Ammon's horn (tissue), 1 donor: ENCODE data around the gene AIFM1.

Source experiments
- DNase-seq: peaks from one replicate; pipeline ENCODE4 v3.0.0-alpha.2; 2016; ENCODE audit warnings: low spot score

Gene AIFM1

GRCh38 chrX:130170752-130171445, 5.3 kb upstream of the AIFM1 start:
- peak; percentile 93 for DNase-seq

GRCh38 chrX:130167040-130167439, 1.4 kb upstream of the AIFM1 start:
- no peak for DNase-seq

GRCh38 chrX:130166503-130166777, 799 bp upstream of the AIFM1 start:
- no peak for DNase-seq

GRCh38 chrX:130165181-130165702, 399 bp downstream of the AIFM1 start:
- DNase-seq = no peak

- DNase-seq = no peak
Observed at GRCh38 chrX:130163398-130163797, 2.2 kb downstream of the AIFM1 start.

GRCh38 chrX:130162094-130162735, 3.4 kb downstream of the AIFM1 start:
- no peak for DNase-seq

- DNase-seq = no peak
Observed at GRCh38 chrX:130159776-130160175, 5.9 kb downstream of the AIFM1 start.

- DNase-seq = no peak
Observed at GRCh38 chrX:130158311-130158710, 7.3 kb downstream of the AIFM1 start.

GRCh38 chrX:130155564-130155963, 10.1 kb downstream of the AIFM1 start:
- no peak for DNase-seq

GRCh38 chrX:130147631-130148030, 18.0 kb downstream of the AIFM1 start:
- DNase-seq = no peak

- no peak for DNase-seq
Observed at GRCh38 chrX:130145123-130145522, 20.5 kb downstream of the AIFM1 start.

GRCh38 chrX:130144509-130144908, 21.1 kb downstream of the AIFM1 start:
- DNase-seq = no peak

GRCh38 chrX:130139474-130140201, 26.0 kb downstream of the AIFM1 start:
- no peak for DNase-seq

GRCh38 chrX:130136961-130137360, 28.7 kb downstream of the AIFM1 start:
- DNase-seq = no peak

- DNase-seq = no peak
Observed at GRCh38 chrX:130136496-130136895, 29.1 kb downstream of the AIFM1 start.

- DNase-seq = no peak
Observed at GRCh38 chrX:130130990-130131389, 34.7 kb downstream of the AIFM1 start.

GRCh38 chrX:130125091-130125874, 40.4 kb downstream of the AIFM1 start:
- peak; percentile 25 for DNase-seq

GRCh38 chrX:130124577-130124976, 41.1 kb downstream of the AIFM1 start:
- DNase-seq = no peak

- no peak for DNase-seq
Observed at GRCh38 chrX:130121505-130121800, 44.2 kb downstream of the AIFM1 start.

GRCh38 chrX:130120746-130121504, 44.7 kb downstream of the AIFM1 start:
- peak; percentile 65 for DNase-seq

- DNase-seq = no peak
Observed at GRCh38 chrX:130120321-130120731, 45.3 kb downstream of the AIFM1 start.
